WTC11 (cell line): ENCODE results near the gene OR52I1. TPM values are rescaled to one million over a fixed set of nuclear protein-coding genes. Genes with fewer than 3 reads are reported as not detected.

Experiments
- ATAC-seq: fragments of 200-7000 bp; cut with Tn5 transposase; 2 replicates; pipeline ENCODE4 v1.10.0; 2021; ENCODE audit warnings: mild to moderate bottlenecking, moderate library complexity
- Bru-seq: library from RNA; stranded (reverse); fragments of 400-500 nt; gene quantifications from one replicate; lab custom pipeline; 2021; lab: Mats Ljungman, UMichigan
- CTCF ChIA-PET: fragments of 300-600 bp; sonication (Branson Sonifier 250); formaldehyde crosslinking; loops from one replicate; lab custom pipeline; 2021; ENCODE audit warnings: antibody characterized with exemption; lab: Charles Lee
- POLR2A ChIA-PET: fragments of 350-600 bp; sonication (Branson Sonifier 250); formaldehyde crosslinking; loops from one replicate; lab custom pipeline; 2021; ENCODE audit warnings: antibody characterized with exemption; lab: Charles Lee
- DNase-seq: peaks from one replicate; pipeline ENCODE4 v3.0.0; 2021; ENCODE audit warnings: low spot score
- H3K27ac Mint-ChIP-seq: 2 replicates; pipeline ENCODE4 v1.8.0; 2021; ENCODE audit warnings: mixed read lengths
- H3K27me3 Mint-ChIP-seq: 2 replicates; pipeline ENCODE4 v1.8.0; 2021; ENCODE audit warnings: low read depth, mild to moderate bottlenecking, moderate library complexity, mixed read lengths
- H3K36me3 Mint-ChIP-seq: 2 replicates; pipeline ENCODE4 v1.8.0; 2021; ENCODE audit warnings: mixed read lengths
- H3K4me1 Mint-ChIP-seq: 2 replicates; pipeline ENCODE4 v1.8.0; 2022; ENCODE audit warnings: mixed read lengths
- H3K4me3 Mint-ChIP-seq: 2 replicates; pipeline ENCODE4 v1.8.0; 2021; ENCODE audit warnings: mild to moderate bottlenecking, moderate library complexity, mixed read lengths
- H3K9me3 Mint-ChIP-seq: 2 replicates; pipeline ENCODE4 v1.8.0; 2021; ENCODE audit warnings: mixed read lengths
- ATF6 ChIP-seq: sonication (generic); formaldehyde crosslinking; IDR thresholded peaks from 2 replicates; pipeline ENCODE4 v1.8.1; 2023; ENCODE audit warnings: mild to moderate bottlenecking, missing genetic modification reagents
- CTCF ChIP-seq: fragments of 200-600 bp; IDR thresholded peaks from 2 replicates; pipeline ENCODE4 v1.8.0; 2022; ENCODE audit warnings: antibody characterized with exemption
- E2F5 ChIP-seq: sonication (generic); formaldehyde crosslinking; IDR thresholded peaks from 2 replicates; pipeline ENCODE4 v1.8.1; 2022; ENCODE audit warnings: mild to moderate bottlenecking, moderate library complexity, missing genetic modification reagents
- ELF4 ChIP-seq: sonication (generic); formaldehyde crosslinking; IDR thresholded peaks from 2 replicates; pipeline ENCODE4 v1.8.1; 2022; ENCODE audit warnings: low read depth, mild to moderate bottlenecking, moderate library complexity, missing genetic modification reagents
- FOXP1 ChIP-seq: sonication (generic); formaldehyde crosslinking; IDR thresholded peaks from 2 replicates; pipeline ENCODE4 v1.8.0; 2022; ENCODE audit warnings: missing genetic modification reagents, mild to moderate bottlenecking, moderate library complexity, borderline replicate concordance
- GABPB1 ChIP-seq: sonication (generic); formaldehyde crosslinking; IDR thresholded peaks from 2 replicates; pipeline ENCODE4 v1.8.1; 2023; ENCODE audit warnings: mild to moderate bottlenecking, missing genetic modification reagents
- GTF2I ChIP-seq: fragments of 250-450 bp; sonication (Bioruptor Pico); conservative IDR thresholded peaks from 2 replicates; pipeline ENCODE4 v1.4.0; 2021; ENCODE audit warnings: mild to moderate bottlenecking
- JAZF1 ChIP-seq: fragments of 250-450 bp; sonication (Bioruptor Pico); IDR thresholded peaks from 2 replicates; pipeline ENCODE4 v1.9.0; 2021; ENCODE audit warnings: moderate library complexity, mild to moderate bottlenecking, inconsistent platforms
- JUN ChIP-seq: sonication (generic); formaldehyde crosslinking; IDR thresholded peaks from 2 replicates; pipeline ENCODE4 v1.8.0; 2023; ENCODE audit warnings: mild to moderate bottlenecking, missing genetic modification reagents
- MAX ChIP-seq: sonication (generic); formaldehyde crosslinking; IDR thresholded peaks from 2 replicates; pipeline ENCODE4 v1.8.0; 2022; ENCODE audit warnings: mild to moderate bottlenecking, missing genetic modification reagents
- MXD4 ChIP-seq: fragments of 250-450 bp; sonication (Bioruptor Pico); IDR thresholded peaks from 2 replicates; pipeline ENCODE4 v1.8.0; 2021; ENCODE audit warnings: mild to moderate bottlenecking, moderate library complexity, borderline replicate concordance
- NFYB ChIP-seq: sonication (generic); formaldehyde crosslinking; conservative IDR thresholded peaks from 2 replicates; pipeline ENCODE4 v1.8.0; 2022; ENCODE audit warnings: low read depth, missing genetic modification reagents
- PRDM15 ChIP-seq: sonication (generic); formaldehyde crosslinking; IDR thresholded peaks from 2 replicates; pipeline ENCODE4 v1.8.0; 2022; ENCODE audit warnings: missing genetic modification reagents
- PRRX2 ChIP-seq: fragments of 250-450 bp; sonication (Bioruptor Pico); IDR thresholded peaks from 2 replicates; pipeline ENCODE4 v1.8.0; 2021; ENCODE audit warnings: mild to moderate bottlenecking
- SMAD3 ChIP-seq: sonication (generic); formaldehyde crosslinking; IDR thresholded peaks from 2 replicates; pipeline ENCODE4 v1.8.0; 2022; ENCODE audit warnings: missing genetic modification reagents, mild to moderate bottlenecking, borderline replicate concordance
- SOX15 ChIP-seq: fragments of 250-450 bp; sonication (Bioruptor Pico); IDR thresholded peaks from 2 replicates; pipeline ENCODE4 v1.9.0; 2021; ENCODE audit warnings: mild to moderate bottlenecking
- ZBTB21 ChIP-seq: sonication (generic); formaldehyde crosslinking; IDR thresholded peaks from 2 replicates; pipeline ENCODE4 v1.8.1; 2023; ENCODE audit warnings: mild to moderate bottlenecking, missing genetic modification reagents, borderline replicate concordance
- ZMAT4 ChIP-seq: fragments of 250-450 bp; sonication (Bioruptor Pico); IDR thresholded peaks from 2 replicates; pipeline ENCODE4 v1.9.0; 2021; ENCODE audit warnings: mild to moderate bottlenecking
- ZNF138 ChIP-seq: sonication (generic); formaldehyde crosslinking; conservative IDR thresholded peaks from 2 replicates; pipeline ENCODE4 v1.8.1; 2022; ENCODE audit warnings: mild to moderate bottlenecking, moderate library complexity, missing genetic modification reagents
- ZNF232 ChIP-seq: sonication (generic); formaldehyde crosslinking; IDR thresholded peaks from 2 replicates; pipeline ENCODE4 v1.8.0; 2022; ENCODE audit warnings: mild to moderate bottlenecking, missing genetic modification reagents
- ZNF423 ChIP-seq: fragments of 250-450 bp; sonication (Bioruptor Pico); IDR thresholded peaks from 2 replicates; pipeline ENCODE4 v2.1.2; 2022; ENCODE audit warnings: mild to moderate bottlenecking, moderate library complexity
- ZNF512 ChIP-seq: sonication (generic); formaldehyde crosslinking; IDR thresholded peaks from 2 replicates; pipeline ENCODE4 v1.8.1; 2022; ENCODE audit warnings: missing genetic modification reagents, borderline replicate concordance
- long read RNA-seq, 3 experiments: library from RNA in 1 of 3; library from capped mRNA in 1 of 3; library from polyadenylated mRNA in 1 of 3; unstranded in 2 of 3; stranded (forward) in 1 of 3; transcript quantifications; one replicate each; pipeline ENCODE4 v2.0.0, GENCODE V29; 2021
- total RNA-seq: library from RNA; stranded (reverse); gene quantifications from 3 replicates; pipeline ENCODE4 v1.2.3, GENCODE V29; 2021

OR52I1 gene
- total RNA-seq (not detected in 3 replicates), Bru-seq, nascent RNA (not detected)
- long read RNA-seq, experiment 1, result 0 reads
- long read RNA-seq, experiment 2, result 0 reads
- long read RNA-seq, experiment 3, result 0 reads

GRCh38 chr11:4593739-4594138 lies at the start of gene OR52I1:
TSS of gene OR52I1 (plus strand) at chr11:4594039. CDS start at chr11:4594039, 0 bp downstream.
- ChIA-PET CTCF (no interaction called here), POLR2A (no interaction called here)
- H3K27ac Mint-ChIP-seq, result no peak within 1 kb of the TSS
- no peaks in the 10 kb centered on the region for H3K4me1 Mint-ChIP-seq
- TF ChIP-seq PRDM15 (CRISPR knock-in tag), result no peak
- no peak for TF ChIP-seq ZBTB21 (CRISPR knock-in tag)
- no peak for TF ChIP-seq ATF6 (CRISPR knock-in tag)
- no peak for TF ChIP-seq CTCF
- no peak for TF ChIP-seq SMAD3 (CRISPR knock-in tag)
- TF ChIP-seq PRRX2 (CRISPR knock-in tag), result no peak
- no peak for TF ChIP-seq MXD4 (CRISPR knock-in tag)
- TF ChIP-seq GABPB1 (CRISPR knock-in tag), result no peak
- no peak for TF ChIP-seq JAZF1 (CRISPR knock-in tag)
- no peak for TF ChIP-seq ZNF232
- no peak for TF ChIP-seq ZNF423
- no peak for TF ChIP-seq GTF2I
- no peak for TF ChIP-seq ZMAT4 (CRISPR knock-in tag)
- no peak for TF ChIP-seq FOXP1 (CRISPR knock-in tag)
- 0 out of 2 replicates have a peak, but pooled peaks cover 2% of the 10 kb centered on the region for H3K27me3 Mint-ChIP-seq
- DNase-seq, result no peak
- no peak for ATAC-seq
- H3K9me3 Mint-ChIP-seq, result no peaks in the 10 kb centered on the region
- H3K4me3 Mint-ChIP-seq, result no peak within 1 kb of the TSS
- no peaks in the 10 kb centered on the region for H3K36me3 Mint-ChIP-seq

GRCh38 chr11:4544891-4545290 lies 48.9 kb upstream of the OR52I1 start, which contains the start of gene OR52M1:
TSS of gene OR52M1 (plus strand) at chr11:4545191. CDS start at chr11:4545191, 0 bp downstream.
- POLR2A ChIA-PET, result interaction anchor here (0.5 kb wide), 1 partner anchor 856 kb away, joined by 4 read pairs; no protein-coding TSS in a partner anchor
- no peak within 1 kb of the TSS for H3K4me3 Mint-ChIP-seq
- H3K27ac Mint-ChIP-seq, result no peak within 1 kb of the TSS
- DNase-seq (no peak), ATAC-seq (no peak)
- H3K27me3 Mint-ChIP-seq, result peaks cover 18% of the 10 kb centered on the region
- no peaks in the 10 kb centered on the region for H3K36me3 Mint-ChIP-seq
- H3K4me1 Mint-ChIP-seq, result no peaks in the 10 kb centered on the region
- CTCF ChIA-PET, result no interaction called here
- H3K9me3 Mint-ChIP-seq, result peaks cover 7% of the 10 kb centered on the region; the same call in 1 of the 2 replicates
- TF ChIP-seq ZNF512 (CRISPR knock-in tag) (no peak), ELF4 (CRISPR knock-in tag) (no peak), E2F5 (CRISPR knock-in tag) (no peak), PRRX2 (CRISPR knock-in tag) (no peak), JUN (CRISPR knock-in tag) (no peak), SOX15 (CRISPR knock-in tag) (no peak), MAX (no peak), NFYB (CRISPR knock-in tag) (no peak), ZNF232 (no peak), ZNF138 (CRISPR knock-in tag) (no peak)
